IPS DF 19.7 (cell line): Measurements from ENCODE around the gene POLR2L.

Experiments used
- DNase-seq: peaks from one replicate; pipeline ENCODE4 v3.0.0-alpha.2; 2013; ENCODE audit warnings: low read depth, low spot score

POLR2L gene

GRCh38 chr11:795634-796564, 46.4 kb downstream of the POLR2L start:
- no peak for DNase-seq

GRCh38 chr11:794766-795633, 47.3 kb downstream of the POLR2L start:
- no peak for DNase-seq

- no peak for DNase-seq
Observed at GRCh38 chr11:794013-794765, 48.1 kb downstream of the POLR2L start.

GRCh38 chr11:793556-793955, 48.8 kb downstream of the POLR2L start:
- DNase-seq = no peak

- no peak for DNase-seq
Observed at GRCh38 chr11:792873-793272, 49.5 kb downstream of the POLR2L start.

GRCh38 chr11:792535-792821, 49.9 kb downstream of the POLR2L start:
- DNase-seq = no peak

- DNase-seq = no peak
Observed at GRCh38 chr11:791658-792534, 50.4 kb downstream of the POLR2L start.

GRCh38 chr11:790721-791564, 51.4 kb downstream of the POLR2L start:
- DNase-seq = no peak

GRCh38 chr11:789943-790342, 52.4 kb downstream of the POLR2L start, which contains the start of gene CEND1:
Gene CEND1 (minus strand): TSS chr11:790090. CDS start chr11:788576, 1,514 bp downstream.
- DNase-seq = no peak
